Cardiac fibroblast (primary cell): ENCODE data around the gene FAM83G.

ENCODE experiments used
- DNase-seq, 2 donors: peaks; one replicate each; pipeline versions ENCODE4 v3.0.0 to v3.0.0-alpha.2; 2010; ENCODE audit warnings: low read depth in 2 of 2
- H3K4me3 ChIP-seq, 2 donors: replicated peaks in 1 of 2; 1 replicate in 1 of 2; 2 replicates in 1 of 2; pipeline ENCODE4 v1.5.1; 2011; ENCODE audit warnings: low read depth in 2 of 2, low read length in 2 of 2, mild to moderate bottlenecking in 2 of 2, moderate library complexity in 1 of 2
- TF ChIP-seq, protein P1 (sequence below): IDR thresholded peaks from one replicate; pipeline ENCODE4 v1.5.1; 2011; ENCODE audit warnings: low read depth, mild to moderate bottlenecking, low read length, inconsistent platforms

The FAM83G gene

DNA sequence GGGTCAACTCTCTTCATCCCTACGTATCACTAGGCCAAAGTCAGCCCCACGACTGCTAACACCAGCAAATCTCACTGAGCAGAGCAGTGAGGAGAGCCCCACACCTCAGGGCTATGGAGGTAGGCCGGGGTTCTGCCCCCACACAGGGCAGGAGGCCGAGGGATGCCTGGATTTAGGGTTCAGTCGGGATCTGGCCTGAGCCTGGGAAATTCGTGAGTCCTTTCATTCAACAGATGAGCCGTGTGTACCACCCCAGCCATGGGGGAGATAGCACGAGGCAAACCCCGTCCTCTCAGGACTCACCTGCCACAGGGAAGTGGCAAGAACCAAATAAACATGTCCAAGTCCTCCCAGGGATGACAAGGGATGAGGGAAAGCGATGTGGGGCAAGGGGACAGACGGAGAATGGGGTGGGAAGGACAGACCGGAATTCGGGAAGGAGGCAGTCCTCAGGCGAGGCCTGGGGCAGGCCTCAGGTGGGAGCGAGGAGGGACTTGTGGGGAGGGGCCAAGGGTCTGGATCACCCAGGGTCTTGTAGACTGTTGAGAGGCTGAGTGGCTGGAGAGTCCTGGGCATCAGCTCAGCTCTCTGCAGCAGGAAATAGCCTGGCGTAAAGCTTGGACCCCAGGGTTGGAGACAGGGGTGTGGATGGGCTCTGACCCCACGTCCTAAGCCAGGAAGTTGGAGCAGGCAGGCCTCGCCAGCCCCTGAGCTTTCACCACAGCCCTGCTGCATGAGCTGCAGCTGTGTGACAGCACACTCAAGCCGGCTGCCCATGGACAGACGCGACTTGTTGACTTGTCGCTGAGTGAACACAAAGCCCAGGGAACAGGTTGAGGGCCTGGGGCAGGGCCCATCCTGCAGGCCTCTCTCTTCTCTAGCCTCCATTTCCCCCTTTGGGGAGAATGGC, 7.9 kb upstream of the FAM83G start:
- H3K4me3 ChIP-seq = no peak overlapping the region
- TF ChIP-seq, protein P1, sequence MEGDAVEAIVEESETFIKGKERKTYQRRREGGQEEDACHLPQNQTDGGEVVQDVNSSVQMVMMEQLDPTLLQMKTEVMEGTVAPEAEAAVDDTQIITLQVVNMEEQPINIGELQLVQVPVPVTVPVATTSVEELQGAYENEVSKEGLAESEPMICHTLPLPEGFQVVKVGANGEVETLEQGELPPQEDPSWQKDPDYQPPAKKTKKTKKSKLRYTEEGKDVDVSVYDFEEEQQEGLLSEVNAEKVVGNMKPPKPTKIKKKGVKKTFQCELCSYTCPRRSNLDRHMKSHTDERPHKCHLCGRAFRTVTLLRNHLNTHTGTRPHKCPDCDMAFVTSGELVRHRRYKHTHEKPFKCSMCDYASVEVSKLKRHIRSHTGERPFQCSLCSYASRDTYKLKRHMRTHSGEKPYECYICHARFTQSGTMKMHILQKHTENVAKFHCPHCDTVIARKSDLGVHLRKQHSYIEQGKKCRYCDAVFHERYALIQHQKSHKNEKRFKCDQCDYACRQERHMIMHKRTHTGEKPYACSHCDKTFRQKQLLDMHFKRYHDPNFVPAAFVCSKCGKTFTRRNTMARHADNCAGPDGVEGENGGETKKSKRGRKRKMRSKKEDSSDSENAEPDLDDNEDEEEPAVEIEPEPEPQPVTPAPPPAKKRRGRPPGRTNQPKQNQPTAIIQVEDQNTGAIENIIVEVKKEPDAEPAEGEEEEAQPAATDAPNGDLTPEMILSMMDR = no peak
- DNase-seq = no peak

DNA sequence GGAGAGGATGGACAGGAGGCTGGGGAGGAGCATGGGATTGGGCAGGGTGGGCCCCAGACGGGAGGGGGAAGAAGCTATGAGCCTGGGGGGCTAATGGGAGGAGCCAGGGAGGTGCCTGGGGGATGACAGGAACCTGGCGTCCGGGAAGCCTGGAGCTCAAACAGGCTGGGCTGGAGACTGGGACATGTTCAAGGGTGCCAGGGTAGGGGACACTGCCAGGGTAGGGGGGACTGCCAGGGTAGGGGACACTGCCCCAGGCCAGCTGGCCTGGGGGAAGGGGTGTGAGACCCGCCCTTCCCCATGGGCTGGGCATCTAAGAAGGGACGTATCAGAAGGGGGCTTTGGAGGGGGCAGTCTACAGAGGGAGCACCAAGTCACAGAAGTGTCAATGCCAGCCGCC, 7.0 kb upstream of the FAM83G start:
- no peak overlapping the region for H3K4me3 ChIP-seq

DNA sequence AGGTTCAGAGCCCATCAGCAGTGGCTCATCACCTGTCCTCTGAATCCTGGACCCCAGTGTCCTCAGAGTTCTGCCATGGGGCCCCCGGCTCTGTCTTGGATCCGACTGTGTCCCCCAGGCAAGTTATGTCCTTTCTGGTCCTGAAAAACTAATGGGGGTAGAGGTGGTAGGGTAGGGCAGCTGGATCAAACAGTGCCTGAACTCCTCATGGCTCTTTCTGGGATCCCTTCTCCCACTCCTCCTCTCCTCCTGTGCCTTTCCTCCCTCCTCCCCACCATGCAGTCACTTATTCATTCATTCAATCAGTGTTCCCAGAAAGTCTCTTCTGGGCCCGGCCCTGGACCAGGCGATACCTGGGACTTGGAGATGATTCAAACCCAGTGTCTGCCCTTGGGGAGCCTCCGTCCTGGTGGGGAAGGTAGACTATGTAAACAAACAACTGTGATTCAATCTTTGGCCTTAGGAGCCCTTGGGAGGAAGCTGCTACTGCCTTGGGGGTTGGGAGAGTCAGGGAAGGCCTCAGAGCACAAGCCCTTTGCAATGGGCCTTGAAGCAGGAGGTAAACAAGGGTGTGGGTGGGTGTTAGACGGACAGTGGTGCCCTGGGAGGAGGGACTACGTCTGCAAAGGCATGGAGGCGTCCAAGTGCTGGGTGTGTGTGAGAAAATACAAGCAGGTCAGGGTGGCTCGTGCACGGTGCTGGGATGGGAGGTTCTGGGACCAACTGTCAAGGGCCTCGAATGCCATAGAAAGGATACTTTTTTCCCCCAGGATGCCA, 6.4 kb upstream of the FAM83G start:
- peak; percentile 24 to 33 for DNase-seq
- TF ChIP-seq, protein P1 = no peak

More for the DNA sequence above, 7.0 kb upstream of the FAM83G start:
- DNase-seq = no peak
- TF ChIP-seq, protein P1 = no peak

DNA sequence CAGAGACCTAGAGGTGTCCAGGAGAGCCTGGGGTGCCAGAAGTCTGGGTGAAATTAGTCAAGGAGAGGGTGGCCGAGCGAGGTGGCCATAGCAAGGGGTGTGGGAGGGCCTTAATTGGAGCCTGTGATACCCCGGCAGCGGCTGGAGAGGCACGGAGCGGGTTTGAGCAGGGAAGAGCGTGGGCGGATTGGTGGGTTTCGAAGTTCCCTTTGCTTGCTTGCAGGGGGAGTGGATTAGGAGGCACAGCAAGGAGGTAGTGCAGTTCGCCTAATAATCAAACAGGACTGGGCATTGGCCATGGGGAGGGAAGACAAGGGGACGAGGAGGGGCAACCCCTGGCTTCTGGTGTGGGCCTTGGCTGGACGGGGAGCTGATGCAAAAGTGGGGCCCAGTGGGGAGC, 5.4 kb upstream of the FAM83G start:
- H3K4me3 ChIP-seq = no peak overlapping the region
- TF ChIP-seq, protein P1 = no peak
- no peak for DNase-seq

More for the DNA sequence above, 6.4 kb upstream of the FAM83G start:
- H3K4me3 ChIP-seq = no peak overlapping the region

DNA sequence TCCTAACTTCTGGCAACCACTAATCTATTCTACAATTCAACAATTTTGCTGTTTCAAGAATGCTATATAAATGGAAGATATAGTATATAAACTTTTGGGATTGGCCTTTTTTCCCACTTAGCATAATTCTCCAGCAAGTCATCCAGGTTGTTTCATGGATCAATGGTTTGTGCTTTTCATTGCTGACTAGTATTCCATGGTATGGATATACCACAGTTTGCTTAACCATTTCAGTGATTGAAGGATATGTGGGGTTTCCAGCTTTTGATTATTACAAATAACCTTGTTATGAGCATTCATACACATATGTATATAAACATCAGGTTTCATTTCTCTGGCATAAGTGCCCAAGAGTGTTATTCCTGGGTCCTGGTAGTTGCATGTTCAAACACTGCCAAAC, 2.1 kb upstream of the FAM83G start:
- no peak overlapping the region for H3K4me3 ChIP-seq
- no peak for DNase-seq
- TF ChIP-seq, protein P1 = no peak

DNA sequence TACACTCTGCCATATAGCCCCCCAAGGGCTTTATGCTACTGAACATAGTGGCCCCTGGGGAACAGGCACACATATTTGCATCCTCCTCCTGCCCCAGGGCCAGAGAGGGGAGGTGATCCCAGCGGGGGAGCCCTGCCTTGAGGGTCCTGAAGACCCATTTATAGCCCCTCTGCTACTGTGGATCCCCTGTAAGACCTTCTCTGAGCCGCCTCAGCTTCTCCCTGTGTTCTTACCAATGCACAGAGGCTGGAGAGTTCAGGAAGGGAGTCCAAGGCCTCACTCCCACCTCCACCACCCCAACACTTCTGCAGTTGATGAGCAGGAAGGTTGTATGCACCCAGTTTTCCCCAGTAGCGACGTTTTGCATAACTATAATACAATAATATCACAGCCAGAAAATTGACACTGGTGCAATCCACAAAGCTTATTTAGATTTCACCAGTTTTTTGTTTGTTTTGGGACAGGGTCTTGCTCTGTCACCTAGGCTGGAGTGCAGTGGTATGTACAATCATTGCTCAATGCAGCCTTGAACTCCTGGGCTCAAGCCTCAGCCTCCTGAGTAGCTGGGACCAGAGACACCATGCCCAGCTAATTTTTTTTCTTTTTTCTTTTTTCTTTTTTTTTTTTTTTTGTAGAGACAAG, 1.3 kb upstream of the FAM83G start:
- DNase-seq = no peak
- no peak overlapping the region for H3K4me3 ChIP-seq
- TF ChIP-seq, protein P1 = no peak
